Measurements from ENCODE around the gene BAX. TPM values are rescaled to one million over a fixed set of nuclear protein-coding genes. Genes with fewer than 3 reads are reported as not detected.

Gene BAX
- total RNA-seq, 1 donor from 2014 or later: 25.5 TPM

GRCh38 chr19:48993175-48994034 lies 38.7 kb downstream of the BAX start, which contains the start of the genes GYS1 and RUVBL2:
TSS of gene GYS1 (minus strand) at chr19:48993309. CDS start at chr19:48993112, 197 bp downstream.
TSS of gene RUVBL2 (plus strand) at chr19:48993887. CDS start at chr19:48993912, 25 bp downstream.
- no peaks in the 10 kb centered on the region for H3K27me3 ChIP-seq (ENCODE audit: low read depth)
- peaks cover 10% of the 10 kb centered on the region for H3K36me3 ChIP-seq
- peak within 1 kb of the TSS; percentile 91 for H3K27ac ChIP-seq (replicated peaks)
- peak; percentile 100 for DNase-seq
- H3K4me3 ChIP-seq: peak within 1 kb of the TSS; percentile 72
- intact Hi-C loops (cut with micrococcal nuclease): no loop called here
- no peaks in the 10 kb centered on the region for H3K9me3 ChIP-seq (replicated peaks)
- peaks cover 59% of the 10 kb centered on the region for H3K4me1 ChIP-seq
- TF ChIP-seq CTCF (IDR thresholded peaks at IDR 0.05; ENCODE audit: borderline replicate concordance): peak; percentile 99

GRCh38 chr19:48994035-48994386 lies 39.3 kb downstream of the BAX start:
- TF ChIP-seq CTCF (IDR thresholded peaks at IDR 0.05; ENCODE audit: borderline replicate concordance): no peak
- Histone ChIP-seq H3K4me1 (peaks cover 57% of the 10 kb centered on the region), H3K9me3 (replicated peaks) (no peaks in the 10 kb centered on the region), H3K4me3 (peak overlapping the region; percentile 72), H3K36me3 (peaks cover 4% of the 10 kb centered on the region), H3K27ac (replicated peaks) (peak overlapping the region; percentile 91), H3K27me3 (ENCODE audit: low read depth) (no peaks in the 10 kb centered on the region)
- intact Hi-C loops (cut with micrococcal nuclease): no loop called here
- DNase-seq: no peak

- intact Hi-C loops (cut with micrococcal nuclease): no loop called here
- H3K27ac ChIP-seq (replicated peaks): no peak overlapping the region
- no peaks in the 10 kb centered on the region for H3K27me3 ChIP-seq (ENCODE audit: low read depth)
- TF ChIP-seq CTCF (IDR thresholded peaks at IDR 0.05; ENCODE audit: borderline replicate concordance): peak; percentile 51
- no peak for DNase-seq
- H3K4me3 ChIP-seq: no peak overlapping the region
- peaks cover 14% of the 10 kb centered on the region for H3K36me3 ChIP-seq
- H3K9me3 ChIP-seq (replicated peaks): no peaks in the 10 kb centered on the region
- peaks cover 17% of the 10 kb centered on the region for H3K4me1 ChIP-seq
These were observed 43.3 kb downstream of the BAX start for GRCh38 chr19:48997972-48998371.

GRCh38 chr19:48999481-49000325 lies 45.0 kb downstream of the BAX start:
- Histone ChIP-seq H3K27ac (replicated peaks) (no peak overlapping the region), H3K9me3 (replicated peaks) (no peaks in the 10 kb centered on the region), H3K4me1 (peaks cover 6% of the 10 kb centered on the region), H3K4me3 (no peak overlapping the region), H3K36me3 (peaks cover 32% of the 10 kb centered on the region), H3K27me3 (ENCODE audit: low read depth) (no peaks in the 10 kb centered on the region)
- intact Hi-C loops (cut with micrococcal nuclease): no loop called here
- peak; percentile 69 for TF ChIP-seq CTCF (IDR thresholded peaks at IDR 0.05; ENCODE audit: borderline replicate concordance)
- DNase-seq: peak; percentile 38

GRCh38 chr19:49004133-49004532 lies 49.5 kb downstream of the BAX start:
- H3K36me3 ChIP-seq: peaks cover 74% of the 10 kb centered on the region
- H3K27ac ChIP-seq (replicated peaks): no peak overlapping the region
- H3K4me3 ChIP-seq: no peak overlapping the region
- no peak for DNase-seq
- intact Hi-C loops (cut with micrococcal nuclease): no loop called here
- no peaks in the 10 kb centered on the region for H3K9me3 ChIP-seq (replicated peaks)
- H3K27me3 ChIP-seq (ENCODE audit: low read depth): no peaks in the 10 kb centered on the region
- TF ChIP-seq CTCF (IDR thresholded peaks at IDR 0.05; ENCODE audit: borderline replicate concordance): no peak
- no peaks in the 10 kb centered on the region for H3K4me1 ChIP-seq

All from left ventricle myocardium inferior (tissue), 1 donor.